Epithelial cell of esophagus (primary cell): ENCODE results near the gene GLIS1.

ENCODE experiments used
- DNase-seq: peaks from one replicate; pipeline ENCODE4 v3.0.0; 2010; ENCODE audit warnings: low read depth
- H3K4me3 ChIP-seq: 2 replicates; pipeline ENCODE4 v1.5.1; 2011; ENCODE audit warnings: mild to moderate bottlenecking, low read length, control low read depth
- TF ChIP-seq, protein P1 (sequence below): IDR thresholded peaks from 2 replicates; pipeline ENCODE4 v1.5.1; 2011; ENCODE audit warnings: low read depth, mild to moderate bottlenecking, low read length, control low read depth, inconsistent platforms; ENCODE audit not compliant: insufficient read depth; ENCODE audit errors: missing control alignments

GLIS1 gene

DNA sequence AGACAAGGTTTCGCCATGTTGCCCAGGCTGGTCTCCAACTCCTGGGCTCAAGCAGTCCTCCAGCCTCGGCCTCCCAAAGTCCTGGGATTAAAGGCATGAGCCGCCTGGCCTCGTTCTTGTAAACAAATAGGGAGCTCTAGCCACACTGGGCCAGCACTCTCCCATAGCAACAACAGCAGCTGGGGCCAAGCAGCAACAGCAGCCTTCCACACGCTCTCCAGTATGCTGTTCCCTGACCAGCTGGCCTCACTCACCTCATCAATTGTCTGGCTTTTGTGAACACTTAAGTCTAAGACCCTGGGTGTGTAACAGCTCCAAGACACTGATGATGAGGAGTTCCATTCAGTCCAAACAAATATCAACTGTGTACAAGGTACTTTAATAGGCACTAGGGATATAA is 16.9 kb upstream of the GLIS1 start:
- TF ChIP-seq, protein P1, sequence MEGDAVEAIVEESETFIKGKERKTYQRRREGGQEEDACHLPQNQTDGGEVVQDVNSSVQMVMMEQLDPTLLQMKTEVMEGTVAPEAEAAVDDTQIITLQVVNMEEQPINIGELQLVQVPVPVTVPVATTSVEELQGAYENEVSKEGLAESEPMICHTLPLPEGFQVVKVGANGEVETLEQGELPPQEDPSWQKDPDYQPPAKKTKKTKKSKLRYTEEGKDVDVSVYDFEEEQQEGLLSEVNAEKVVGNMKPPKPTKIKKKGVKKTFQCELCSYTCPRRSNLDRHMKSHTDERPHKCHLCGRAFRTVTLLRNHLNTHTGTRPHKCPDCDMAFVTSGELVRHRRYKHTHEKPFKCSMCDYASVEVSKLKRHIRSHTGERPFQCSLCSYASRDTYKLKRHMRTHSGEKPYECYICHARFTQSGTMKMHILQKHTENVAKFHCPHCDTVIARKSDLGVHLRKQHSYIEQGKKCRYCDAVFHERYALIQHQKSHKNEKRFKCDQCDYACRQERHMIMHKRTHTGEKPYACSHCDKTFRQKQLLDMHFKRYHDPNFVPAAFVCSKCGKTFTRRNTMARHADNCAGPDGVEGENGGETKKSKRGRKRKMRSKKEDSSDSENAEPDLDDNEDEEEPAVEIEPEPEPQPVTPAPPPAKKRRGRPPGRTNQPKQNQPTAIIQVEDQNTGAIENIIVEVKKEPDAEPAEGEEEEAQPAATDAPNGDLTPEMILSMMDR, result no peak
- no peak for DNase-seq
- no peak overlapping the region for H3K4me3 ChIP-seq

DNA sequence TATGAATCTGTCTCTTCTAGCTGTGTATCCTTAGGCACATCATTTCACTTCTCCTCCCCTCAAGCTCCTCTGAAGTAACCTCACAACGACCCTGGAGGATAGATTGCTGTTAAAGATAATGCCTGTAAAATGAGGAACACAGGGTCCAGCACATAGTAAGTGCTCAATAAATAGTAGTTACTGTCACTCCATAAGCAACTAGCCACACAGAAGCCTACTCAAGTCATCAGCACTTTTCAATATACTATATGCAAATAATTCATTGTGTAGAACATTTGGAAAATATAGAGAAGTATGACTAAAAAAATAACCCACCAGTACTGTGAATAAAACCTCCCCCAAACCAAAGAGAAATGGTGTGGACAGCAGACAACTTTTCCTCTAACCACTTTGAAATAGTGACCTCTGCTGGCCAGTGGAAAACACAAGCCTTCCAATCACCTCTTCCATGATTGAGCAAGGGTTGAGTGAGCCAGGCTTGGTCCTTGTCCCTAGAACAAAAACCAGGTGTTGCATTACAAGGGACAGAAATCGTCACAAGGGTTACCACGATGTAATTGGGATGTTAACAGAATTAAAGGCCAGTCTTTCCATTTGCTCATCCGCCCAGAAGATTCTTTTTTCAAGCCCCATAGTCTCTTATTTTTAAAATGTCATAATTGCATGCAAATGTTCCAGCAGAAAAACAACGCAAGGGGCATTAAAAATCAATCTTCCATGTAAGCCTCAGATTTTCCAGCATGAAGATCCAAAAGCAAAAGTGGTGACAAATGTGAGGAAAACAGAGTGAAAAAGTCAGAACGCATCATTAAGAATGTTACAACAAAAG is 15.7 kb upstream of the GLIS1 start:
- no peak overlapping the region for H3K4me3 ChIP-seq
- TF ChIP-seq, protein P1, result peak; percentile 70
- DNase-seq, result peak; percentile 72

DNA sequence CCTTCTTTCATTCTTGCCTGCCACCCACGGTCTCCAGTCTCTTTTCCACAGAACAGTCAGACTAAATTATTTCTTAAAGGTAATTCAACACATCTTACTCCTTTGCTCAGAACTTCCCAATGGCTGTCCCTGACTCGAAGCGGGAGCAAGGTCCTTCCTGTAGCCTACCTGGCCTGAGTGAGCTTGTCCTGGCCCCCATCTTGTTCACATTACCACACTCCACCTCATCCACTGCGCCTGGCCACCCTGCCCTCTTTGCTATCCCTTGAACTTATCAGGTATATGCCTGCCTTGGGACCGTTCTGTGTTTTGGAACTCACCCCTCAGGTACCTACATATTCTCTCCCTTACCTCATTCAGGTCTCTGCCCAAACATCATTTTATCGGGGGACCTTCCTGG is 13.3 kb upstream of the GLIS1 start:
- no peak for DNase-seq
- TF ChIP-seq, protein P1, result no peak
- no peak overlapping the region for H3K4me3 ChIP-seq

DNA sequence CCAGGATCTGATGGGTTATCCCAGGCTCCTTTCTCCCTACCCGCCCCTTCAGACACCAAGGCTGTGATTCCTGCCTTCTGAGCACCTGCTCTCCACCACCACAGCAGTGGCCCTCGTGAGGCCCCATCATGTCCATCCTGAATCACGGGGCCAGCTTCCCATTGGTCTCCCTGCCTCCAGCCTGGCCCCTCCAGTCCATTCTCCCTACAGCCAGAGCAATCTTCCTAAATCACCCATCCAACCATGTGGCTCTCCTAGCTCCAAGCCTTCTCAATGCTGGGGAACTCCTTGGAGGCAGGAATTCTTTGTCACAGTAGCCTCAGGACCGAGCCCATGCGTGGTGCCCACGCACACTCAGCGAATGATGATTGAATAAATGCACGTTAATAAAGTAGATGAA is 8.9 kb upstream of the GLIS1 start:
- DNase-seq, result no peak
- TF ChIP-seq, protein P1, result no peak

DNA sequence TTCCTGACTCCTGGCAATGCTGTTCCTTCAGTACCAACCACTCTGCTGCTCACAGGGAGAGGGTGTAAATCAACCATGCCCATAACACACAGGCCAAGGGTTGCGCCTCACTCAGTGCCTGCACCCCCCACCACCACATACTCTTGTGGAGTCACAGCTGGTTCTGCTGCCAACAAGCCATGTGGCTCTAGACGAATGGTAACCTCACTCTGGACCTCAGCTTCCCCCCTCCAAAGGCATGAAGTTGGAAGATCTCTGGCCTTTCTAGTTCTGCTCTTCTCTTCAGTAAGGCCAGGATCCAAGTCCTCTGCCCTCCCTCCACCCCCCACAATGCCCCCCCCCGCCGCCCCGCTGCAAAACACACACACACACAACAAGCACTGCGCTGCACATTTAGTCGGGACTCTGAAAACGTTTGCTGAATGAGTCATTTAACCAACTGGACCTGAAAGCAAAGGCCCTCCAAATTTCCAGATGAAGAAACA is 1.7 kb upstream of the GLIS1 start:
- no peak overlapping the region for H3K4me3 ChIP-seq
- no peak for DNase-seq
- TF ChIP-seq, protein P1, result no peak

More for the DNA sequence above, 8.9 kb upstream of the GLIS1 start:
- H3K4me3 ChIP-seq, result no peak overlapping the region

DNA sequence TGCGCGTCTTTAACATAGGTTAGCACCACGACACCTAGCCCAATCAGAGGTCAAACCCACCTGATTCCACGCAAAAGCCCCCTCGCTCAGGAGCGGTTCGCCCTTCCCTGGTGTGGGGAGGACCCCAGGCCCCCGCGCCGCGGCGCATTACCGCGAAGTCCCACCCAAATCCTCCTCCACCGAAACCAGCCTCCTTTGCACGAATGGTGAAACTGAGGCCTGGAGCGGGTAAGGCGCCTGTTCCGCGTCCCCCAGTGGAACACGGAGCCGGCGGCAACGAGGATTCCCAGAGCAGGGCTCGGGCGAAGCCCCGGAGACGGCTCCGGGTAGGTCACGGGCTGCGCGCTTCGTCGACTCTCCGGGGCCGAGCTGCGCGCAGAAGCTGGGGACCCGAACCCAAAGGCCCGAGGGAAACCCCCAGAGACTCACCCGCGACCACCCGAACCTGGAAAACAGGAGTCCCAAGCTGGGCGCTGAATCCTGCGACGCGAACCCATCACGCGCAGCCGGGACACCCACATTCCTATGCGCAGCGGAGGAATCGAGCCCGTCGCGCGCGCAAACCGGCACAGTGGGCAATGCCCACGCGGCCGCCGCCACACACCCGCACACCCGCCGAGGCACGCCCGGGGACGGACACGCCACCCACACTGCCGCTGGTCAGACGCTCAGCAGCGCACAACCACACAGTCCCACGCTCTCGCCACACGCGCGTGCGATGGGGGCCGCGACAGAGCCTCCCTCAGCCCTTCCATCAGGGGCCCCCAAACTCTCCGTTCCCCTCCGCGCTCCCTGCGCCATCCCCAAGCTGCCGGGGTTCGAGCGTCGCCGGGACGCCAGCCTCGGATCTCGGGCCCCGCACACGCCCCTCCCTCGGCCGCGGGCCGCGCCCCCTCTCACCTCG is 507 bp downstream of the GLIS1 start:
- DNase-seq, result no peak
- TF ChIP-seq, protein P1, result no peak

More for the DNA sequence above, 507 bp downstream of the GLIS1 start:
- H3K4me3 ChIP-seq, result peak overlapping the region; percentile 38
